AG04449 (cell line): Measurements from ENCODE around the gene BMP2.
A peak's percentile ranks its signal among the peaks of the same experiment; 100 is the strongest.

Source experiments
- CTCF ChIA-PET: fragments of 350-600 bp; formaldehyde crosslinking; extraction: SDS; loops from one replicate; lab custom pipeline; 2021; ENCODE audit warnings: antibody characterized with exemption; lab: Yijun Ruan, JAX
- POLR2A ChIA-PET: fragments of 400-600, 350-600 bp; formaldehyde crosslinking; extraction: SDS; loops from one replicate; lab custom pipeline; 2020; ENCODE audit warnings: antibody characterized with exemption, inconsistent platforms; lab: Yijun Ruan, JAX
- DNase-seq: peaks from one replicate; pipeline ENCODE4 v3.0.0-alpha.2; 2010; ENCODE audit warnings: low read depth, low spot score
- H3K4me3 ChIP-seq: 2 replicates; pipeline ENCODE4 v1.5.1; 2011; ENCODE audit warnings: low read depth, mild to moderate bottlenecking, control low read depth, low read length
- TF ChIP-seq, protein P1 (sequence below): IDR thresholded peaks from one replicate; pipeline ENCODE4 v1.5.1; 2011; ENCODE audit warnings: mild to moderate bottlenecking, moderate library complexity, low read length, control low read depth, inconsistent platforms; ENCODE audit not compliant: insufficient read depth; ENCODE audit errors: missing control alignments

Gene BMP2

DNA sequence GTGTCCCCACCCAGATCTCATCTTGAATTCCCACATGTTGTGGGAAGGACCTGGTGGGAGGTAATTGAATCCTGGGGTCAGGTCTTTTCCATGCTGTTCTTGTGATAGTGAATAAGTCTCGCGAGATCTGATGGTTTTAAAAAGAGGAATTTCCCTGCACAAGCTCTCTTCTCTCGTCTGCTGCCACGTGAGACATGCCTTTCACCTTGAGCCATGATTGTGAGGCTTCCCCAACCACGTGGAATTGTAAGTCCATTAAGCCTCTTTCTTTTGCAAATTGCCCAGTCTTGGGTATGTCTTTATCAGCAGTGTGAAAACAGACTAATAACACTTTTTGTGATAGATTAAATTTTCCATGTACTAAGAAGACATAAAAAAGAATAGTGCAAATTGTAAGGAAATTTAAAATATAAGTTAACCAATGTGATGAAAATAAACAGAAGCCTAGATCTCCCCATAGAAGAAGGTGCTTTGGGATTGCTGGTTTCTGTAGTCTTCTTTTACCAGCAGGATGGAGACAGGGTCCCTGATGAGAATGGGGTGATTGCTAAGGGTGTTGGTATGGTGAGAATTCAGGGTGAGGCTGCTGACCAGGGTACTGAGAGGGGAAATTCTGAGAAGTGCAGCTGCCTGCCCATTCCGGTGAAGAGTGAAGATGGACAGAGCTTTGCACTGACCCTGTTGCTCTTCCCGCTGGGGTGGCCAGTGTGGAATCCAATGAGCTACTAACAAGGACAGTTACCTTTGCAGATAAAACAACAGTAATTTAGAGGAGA, 50.7 kb downstream of the BMP2 start:
- no peak for DNase-seq
- no peak overlapping the region for H3K4me3 ChIP-seq
- TF ChIP-seq, protein P1, sequence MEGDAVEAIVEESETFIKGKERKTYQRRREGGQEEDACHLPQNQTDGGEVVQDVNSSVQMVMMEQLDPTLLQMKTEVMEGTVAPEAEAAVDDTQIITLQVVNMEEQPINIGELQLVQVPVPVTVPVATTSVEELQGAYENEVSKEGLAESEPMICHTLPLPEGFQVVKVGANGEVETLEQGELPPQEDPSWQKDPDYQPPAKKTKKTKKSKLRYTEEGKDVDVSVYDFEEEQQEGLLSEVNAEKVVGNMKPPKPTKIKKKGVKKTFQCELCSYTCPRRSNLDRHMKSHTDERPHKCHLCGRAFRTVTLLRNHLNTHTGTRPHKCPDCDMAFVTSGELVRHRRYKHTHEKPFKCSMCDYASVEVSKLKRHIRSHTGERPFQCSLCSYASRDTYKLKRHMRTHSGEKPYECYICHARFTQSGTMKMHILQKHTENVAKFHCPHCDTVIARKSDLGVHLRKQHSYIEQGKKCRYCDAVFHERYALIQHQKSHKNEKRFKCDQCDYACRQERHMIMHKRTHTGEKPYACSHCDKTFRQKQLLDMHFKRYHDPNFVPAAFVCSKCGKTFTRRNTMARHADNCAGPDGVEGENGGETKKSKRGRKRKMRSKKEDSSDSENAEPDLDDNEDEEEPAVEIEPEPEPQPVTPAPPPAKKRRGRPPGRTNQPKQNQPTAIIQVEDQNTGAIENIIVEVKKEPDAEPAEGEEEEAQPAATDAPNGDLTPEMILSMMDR: no peak
- POLR2A ChIA-PET: no interaction called here
- CTCF ChIA-PET: no interaction called here

DNA sequence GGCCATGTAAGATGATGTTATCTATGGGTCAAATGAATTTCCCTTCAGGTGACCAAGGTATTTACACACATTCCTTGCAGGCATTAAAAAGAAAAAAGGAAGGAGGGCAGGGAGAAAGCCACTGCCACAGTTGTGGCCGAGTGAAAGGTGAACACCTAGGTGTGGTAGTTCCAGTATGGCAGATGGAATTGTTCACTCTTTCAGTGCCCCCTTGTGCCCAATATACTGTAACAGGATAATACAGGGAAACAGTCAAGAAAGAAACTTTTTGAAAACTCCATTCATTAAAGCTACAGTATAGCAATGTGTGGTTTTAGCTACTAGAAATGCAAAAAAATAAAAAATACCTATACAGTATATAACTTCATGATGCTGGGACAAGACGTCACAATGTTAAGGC, 52.1 kb downstream of the BMP2 start:
- no peak overlapping the region for H3K4me3 ChIP-seq
- POLR2A ChIA-PET: no interaction called here
- no peak for DNase-seq
- TF ChIP-seq, protein P1: no peak
- CTCF ChIA-PET: interaction anchor here (1.0 to 1.2 kb wide), 2 partner anchors 8 to 10 kb away, joined by 3 to 4 read pairs; no protein-coding TSS in a partner anchor

DNA sequence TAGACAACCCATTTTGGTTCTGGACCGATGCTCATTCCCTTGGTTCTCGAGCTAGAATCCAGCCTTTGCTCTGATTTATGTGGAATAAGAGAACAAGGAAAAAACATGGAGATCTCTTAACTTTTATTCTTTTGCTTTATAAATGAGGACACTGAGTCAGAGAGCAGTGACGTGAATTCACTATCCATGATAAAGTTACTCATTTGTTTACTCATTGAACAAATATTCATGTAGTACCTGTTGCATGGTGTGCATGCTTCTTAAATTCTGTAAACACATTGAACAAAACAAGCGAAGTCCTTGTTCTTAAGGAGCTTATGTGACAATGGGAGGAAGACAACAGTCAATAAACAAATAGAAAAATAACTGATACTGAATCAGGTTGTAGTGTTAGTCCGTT, 56.9 kb downstream of the BMP2 start:
- DNase-seq: no peak
- TF ChIP-seq, protein P1: no peak
- H3K4me3 ChIP-seq: no peak overlapping the region
- ChIA-PET POLR2A (no interaction called here), CTCF (no interaction called here)

DNA sequence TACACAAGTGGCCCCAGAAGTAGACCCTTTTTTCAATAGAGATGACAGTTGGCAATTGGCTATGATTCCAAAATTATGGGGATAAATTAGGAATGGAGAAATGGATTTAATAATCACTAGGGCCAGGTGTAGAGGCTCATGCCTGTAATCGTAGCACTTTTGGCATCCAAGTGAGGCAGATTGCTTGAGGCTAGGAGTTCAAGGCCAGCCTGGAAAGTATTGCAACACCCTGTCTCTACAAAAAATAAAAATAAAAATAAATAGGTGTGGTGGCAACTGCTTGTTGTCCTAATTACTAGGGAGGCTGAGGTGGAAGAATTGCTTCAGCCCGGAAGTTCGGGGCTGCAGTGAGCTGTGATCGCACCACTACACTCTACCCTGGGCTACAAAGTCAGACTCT, 60.0 kb downstream of the BMP2 start:
- TF ChIP-seq, protein P1: no peak
- H3K4me3 ChIP-seq: no peak overlapping the region
- DNase-seq: no peak
- CTCF ChIA-PET: interaction anchor here (0.7 to 4.4 kb wide), 5 partner anchors 8 to 1099 kb away, joined by 3 to 48 read pairs (median 4); no protein-coding TSS in a partner anchor
- POLR2A ChIA-PET: no interaction called here

DNA sequence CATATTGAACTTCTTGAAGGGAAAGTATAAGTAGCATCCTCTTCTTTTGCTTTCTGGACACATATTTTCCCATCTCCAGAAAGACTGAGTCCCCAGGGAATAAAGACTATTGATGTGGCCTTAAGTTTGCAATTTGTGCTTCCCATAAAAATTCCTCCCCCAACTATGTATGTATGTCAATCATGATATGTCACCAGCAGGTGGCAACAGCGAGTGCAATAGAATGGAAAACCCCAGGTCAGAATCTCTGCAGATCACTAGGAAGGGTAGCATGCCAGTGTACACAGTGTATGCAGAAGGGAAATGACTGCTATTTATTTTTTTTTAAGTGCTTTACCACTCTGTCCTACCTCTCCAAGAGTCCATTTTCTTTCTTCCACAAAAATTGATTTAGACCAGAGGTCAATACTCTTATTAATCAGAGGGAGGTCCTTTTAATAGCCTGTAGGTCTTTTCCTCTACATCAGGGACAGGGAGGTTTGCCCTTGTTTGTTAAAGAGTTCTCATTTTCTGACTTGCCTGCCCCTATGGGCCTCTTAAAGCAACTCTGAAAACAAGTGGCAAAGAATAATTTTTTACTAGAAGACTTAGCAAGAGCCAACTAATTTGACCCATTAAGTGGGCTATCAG, 61.4 kb downstream of the BMP2 start:
- H3K4me3 ChIP-seq: no peak overlapping the region
- no peak for DNase-seq
- POLR2A ChIA-PET: no interaction called here
- TF ChIP-seq, protein P1: peak; percentile 63
- CTCF ChIA-PET: interaction anchor here (0.6 to 4.4 kb wide), 10 partner anchors 8 to 1096 kb away, joined by 3 to 48 read pairs (median 4); no protein-coding TSS in a partner anchor

DNA sequence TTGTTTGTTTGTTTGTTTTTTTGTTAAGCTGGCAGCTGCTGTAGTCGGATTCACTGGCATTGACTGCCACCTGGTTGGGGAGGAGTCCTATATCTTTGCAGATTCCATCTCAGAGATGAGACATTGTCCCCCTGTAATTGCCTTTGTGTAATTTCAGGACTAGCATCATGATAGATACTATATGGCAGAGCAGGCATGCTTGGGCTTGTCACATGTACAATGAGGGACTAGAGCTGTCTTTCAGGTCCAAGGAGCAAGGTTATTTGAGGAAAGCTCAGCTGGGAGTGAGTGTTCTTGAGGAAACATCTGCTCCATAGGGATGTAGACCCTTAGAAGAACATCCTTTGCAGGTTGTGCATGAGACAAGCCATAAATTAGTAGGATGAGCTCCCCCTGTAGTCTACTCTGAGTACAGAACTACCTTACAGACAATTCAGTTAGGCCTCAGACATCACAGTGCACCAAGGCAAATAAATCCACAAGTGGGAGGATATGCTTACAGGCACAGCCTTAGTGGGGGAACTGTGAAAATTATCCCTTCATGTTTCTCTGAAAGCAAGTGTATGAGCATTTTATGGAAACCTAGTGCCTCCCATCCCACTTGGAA, 62.1 kb downstream of the BMP2 start:
- TF ChIP-seq, protein P1: no peak
- POLR2A ChIA-PET: no interaction called here
- CTCF ChIA-PET: interaction anchor here (0.6 to 4.4 kb wide), 9 partner anchors 9 to 1893 kb away, joined by 3 to 48 read pairs (median 4); no protein-coding TSS in a partner anchor
- no peak overlapping the region for H3K4me3 ChIP-seq
- DNase-seq: no peak
